T-helper 17 cell (primary cell): ENCODE data around the gene MMP23B. TPM values are rescaled to one million over a fixed set of nuclear protein-coding genes. Genes with fewer than 3 reads are reported as not detected.
"Not testable (repeated sequence)": the region's sequence is repeated elsewhere in the genome, so short reads cannot be mapped to it uniquely, and the experiment has no call there.

Experiments
- ATAC-seq: fragments of 150-1000 bp; cut with Tn5 transposase; 2 replicates; pipeline ENCODE4 v1.10.0; 2021; ENCODE audit warnings: mild to moderate bottlenecking, moderate library complexity
- DNase-seq, 3 donors: peaks; one replicate each; pipeline versions ENCODE4 v3.0.0 to v3.0.0-alpha.2; 2020 to 2021
- H3K9me3 ChIP-seq: one replicate; pipeline ENCODE4 v1.7.0; 2013; ENCODE audit warnings: low read length, mild to moderate bottlenecking; ENCODE audit not compliant: control insufficient read depth, poor library complexity, severe bottlenecking
- H3K27ac Mint-ChIP-seq: one replicate; pipeline ENCODE4 v1.8.0; 2022; ENCODE audit warnings: mild to moderate bottlenecking, moderate library complexity, mixed read lengths
- H3K27me3 Mint-ChIP-seq: one replicate; pipeline ENCODE4 v1.8.0; 2022; ENCODE audit warnings: mixed read lengths
- H3K36me3 Mint-ChIP-seq: one replicate; pipeline ENCODE4 v1.8.0; 2022; ENCODE audit warnings: low read depth, mixed read lengths
- H3K4me1 Mint-ChIP-seq: one replicate; pipeline ENCODE4 v1.8.0; 2022; ENCODE audit warnings: mild to moderate bottlenecking, mixed read lengths
- H3K4me3 Mint-ChIP-seq: one replicate; pipeline ENCODE4 v1.8.0; 2022; ENCODE audit warnings: mild to moderate bottlenecking, moderate library complexity, mixed read lengths
- total RNA-seq, 4 donors: library from RNA in 2 of 4; stranded (reverse) in 2 of 4; gene quantifications; one replicate each; pipeline ENCODE4 v1.2.3 and lab custom pipeline; 2022 to 2026

The MMP23B gene
- total RNA-seq, 2 donors from 2014 or later = 3.9 to 4.2 TPM

DNA sequence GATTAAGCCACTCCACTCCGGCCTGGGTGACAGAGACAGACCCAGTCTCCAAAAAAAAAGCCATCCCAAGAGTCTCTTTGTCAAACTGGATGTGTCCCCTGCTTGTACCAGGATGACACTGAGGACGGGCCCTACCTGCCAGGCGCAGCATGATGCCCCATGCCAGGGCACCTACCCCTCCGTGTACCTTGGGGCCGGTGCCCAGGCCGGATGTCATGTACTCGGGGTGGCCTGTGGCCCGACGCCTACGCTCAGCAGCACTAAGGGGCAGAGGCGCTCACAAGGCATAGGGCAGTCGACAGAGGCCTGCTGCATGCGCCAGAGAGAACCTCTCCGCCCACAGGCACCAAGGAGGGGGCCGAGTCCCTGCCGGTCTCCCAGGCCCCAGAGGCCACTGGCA is 7.4 kb downstream of the MMP23B start:
- not testable (repeated sequence) for H3K4me1 Mint-ChIP-seq, H3K9me3 ChIP-seq, H3K27ac Mint-ChIP-seq, H3K27me3 Mint-ChIP-seq, DNase-seq, H3K36me3 Mint-ChIP-seq, ATAC-seq, H3K4me3 Mint-ChIP-seq

DNA sequence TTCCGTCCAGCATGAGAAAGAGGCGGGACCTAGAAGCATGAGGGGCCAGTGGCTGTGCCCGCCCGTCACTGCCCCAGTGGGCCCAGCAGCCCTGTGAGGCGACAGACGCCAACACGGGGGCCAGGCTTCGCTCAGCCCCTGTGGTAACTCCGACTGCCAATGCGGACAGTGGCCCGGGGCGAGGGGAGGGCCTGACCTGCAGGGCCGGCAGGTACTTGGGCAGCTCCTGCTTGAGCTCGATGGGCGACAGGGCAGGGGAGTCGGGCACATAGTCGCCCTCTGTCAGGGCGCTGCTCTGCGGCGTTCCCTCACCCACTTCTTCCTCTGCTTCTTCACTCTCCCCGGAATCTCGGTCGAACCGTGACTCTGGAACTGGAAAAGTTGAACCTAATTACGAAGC is 8.1 kb downstream of the MMP23B start:
- H3K4me3 Mint-ChIP-seq, H3K27me3 Mint-ChIP-seq, H3K36me3 Mint-ChIP-seq, DNase-seq, H3K27ac Mint-ChIP-seq, H3K4me1 Mint-ChIP-seq, H3K9me3 ChIP-seq, ATAC-seq: not testable (repeated sequence)

DNA sequence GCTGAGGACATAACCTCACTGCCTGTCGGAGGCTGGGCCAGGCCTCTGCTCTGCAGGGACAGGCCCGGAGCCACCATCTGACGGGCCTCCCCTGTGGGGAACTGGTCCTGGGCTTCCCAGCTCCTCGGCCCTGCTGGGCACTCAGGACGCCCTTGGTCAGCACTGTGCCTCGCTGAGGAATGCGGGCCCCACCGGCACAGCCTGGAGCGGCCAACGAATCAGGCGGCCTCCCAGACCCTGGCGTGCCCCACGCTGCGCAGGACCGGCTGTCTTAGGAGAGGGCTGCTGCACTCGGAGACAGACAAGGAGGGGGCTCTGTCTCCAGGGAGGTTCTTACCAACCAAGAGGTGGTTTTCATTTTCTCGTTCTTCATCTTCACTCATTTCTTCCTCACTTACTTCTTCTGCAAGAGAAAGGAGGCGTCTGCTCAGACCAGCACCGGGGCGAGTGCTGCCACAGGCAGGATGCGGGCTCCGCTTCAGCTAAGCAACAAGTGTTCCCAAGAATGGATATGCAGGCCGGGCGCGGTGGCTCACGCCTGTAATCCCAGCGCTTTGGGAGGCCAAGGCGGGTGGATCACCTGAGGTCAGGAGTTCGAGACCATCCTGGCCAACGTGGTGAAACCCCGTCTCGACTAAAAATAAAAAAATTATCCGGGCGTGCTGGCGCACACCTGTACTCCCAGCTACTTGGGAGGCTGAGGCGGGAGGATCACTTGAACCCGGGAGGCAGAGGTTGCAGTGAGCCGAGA is 8.9 kb downstream of the MMP23B start:
- H3K4me1 Mint-ChIP-seq, H3K36me3 Mint-ChIP-seq, H3K4me3 Mint-ChIP-seq, H3K27ac Mint-ChIP-seq, H3K27me3 Mint-ChIP-seq, ATAC-seq, DNase-seq, H3K9me3 ChIP-seq: not testable (repeated sequence)

DNA sequence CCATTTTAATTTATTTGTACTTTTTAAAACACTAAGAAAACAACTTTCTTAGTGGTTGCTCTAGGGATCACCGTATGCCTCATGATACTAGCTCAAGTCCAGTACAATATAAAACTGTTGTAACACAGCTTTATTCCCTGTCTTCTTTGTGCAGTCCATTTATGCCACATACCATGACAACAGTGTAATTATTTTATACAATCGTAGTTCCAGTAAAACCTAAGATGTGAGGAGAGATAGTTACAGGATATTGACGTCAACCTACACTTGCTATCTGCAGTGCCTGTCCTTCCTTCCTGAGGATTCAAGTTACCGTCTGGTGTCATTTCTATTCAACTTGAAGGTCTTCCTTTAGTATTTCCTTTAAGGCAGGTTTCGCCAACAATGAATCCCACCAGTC is 14.4 kb downstream of the MMP23B start:
- H3K9me3 ChIP-seq, H3K36me3 Mint-ChIP-seq, DNase-seq, H3K27me3 Mint-ChIP-seq, H3K4me1 Mint-ChIP-seq, H3K27ac Mint-ChIP-seq, ATAC-seq, H3K4me3 Mint-ChIP-seq: not testable (repeated sequence)

DNA sequence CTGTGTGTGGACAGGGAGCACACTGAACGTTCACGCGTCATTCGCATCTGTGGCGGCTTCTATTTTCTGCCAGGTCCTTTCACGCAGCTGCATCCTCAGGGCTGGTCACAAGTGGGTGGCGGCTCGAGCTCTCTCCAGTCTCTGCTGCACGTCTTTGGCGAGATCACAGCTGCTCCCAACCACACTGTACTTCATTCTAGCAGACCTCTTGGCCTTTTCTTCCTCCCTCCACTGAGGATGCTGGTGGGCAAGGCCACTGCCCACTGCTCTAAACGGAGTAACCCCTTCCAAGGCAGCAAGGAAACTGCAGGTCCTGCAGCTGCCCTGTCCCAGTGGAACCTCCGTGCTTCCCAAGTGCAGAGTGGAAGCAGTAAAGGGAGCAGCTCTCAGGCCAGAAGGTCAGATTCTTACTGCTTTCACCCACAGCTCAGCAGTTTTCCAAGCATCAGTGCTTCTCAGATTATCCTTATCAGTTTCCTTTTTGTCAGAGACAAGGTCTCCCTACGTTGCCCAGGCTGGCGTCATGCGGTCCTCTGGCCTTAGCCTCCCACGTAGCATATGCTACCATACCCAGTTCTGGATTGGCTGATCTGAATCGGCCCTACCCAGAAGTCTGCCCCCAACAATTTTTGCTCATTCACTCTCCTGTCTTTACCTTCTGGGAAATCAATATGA is 15.7 kb downstream of the MMP23B start:
- not testable (repeated sequence) for H3K27me3 Mint-ChIP-seq, H3K4me3 Mint-ChIP-seq, H3K27ac Mint-ChIP-seq, DNase-seq, ATAC-seq, H3K4me1 Mint-ChIP-seq, H3K9me3 ChIP-seq, H3K36me3 Mint-ChIP-seq

DNA sequence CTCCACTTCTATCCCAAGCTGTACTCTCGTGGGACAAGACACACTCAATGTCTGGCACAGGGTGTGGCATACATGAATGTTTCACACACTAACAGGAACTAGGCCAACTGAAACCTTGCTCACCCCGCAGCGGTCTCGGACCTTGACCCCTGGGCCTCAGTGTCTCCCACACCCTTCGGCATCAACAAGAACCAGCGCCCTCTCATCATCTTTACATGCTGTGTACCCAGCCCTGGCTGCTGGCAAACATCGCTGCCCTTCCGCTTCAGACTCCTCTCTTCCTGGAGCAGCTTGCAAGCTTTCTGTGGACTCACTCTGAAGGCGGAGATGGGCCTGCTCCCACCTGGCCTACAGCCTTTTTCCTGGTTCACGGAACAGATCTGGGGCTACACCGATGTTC is 16.3 kb downstream of the MMP23B start:
- H3K9me3 ChIP-seq, H3K27ac Mint-ChIP-seq, H3K4me1 Mint-ChIP-seq, ATAC-seq, H3K27me3 Mint-ChIP-seq, DNase-seq, H3K36me3 Mint-ChIP-seq, H3K4me3 Mint-ChIP-seq: not testable (repeated sequence)

DNA sequence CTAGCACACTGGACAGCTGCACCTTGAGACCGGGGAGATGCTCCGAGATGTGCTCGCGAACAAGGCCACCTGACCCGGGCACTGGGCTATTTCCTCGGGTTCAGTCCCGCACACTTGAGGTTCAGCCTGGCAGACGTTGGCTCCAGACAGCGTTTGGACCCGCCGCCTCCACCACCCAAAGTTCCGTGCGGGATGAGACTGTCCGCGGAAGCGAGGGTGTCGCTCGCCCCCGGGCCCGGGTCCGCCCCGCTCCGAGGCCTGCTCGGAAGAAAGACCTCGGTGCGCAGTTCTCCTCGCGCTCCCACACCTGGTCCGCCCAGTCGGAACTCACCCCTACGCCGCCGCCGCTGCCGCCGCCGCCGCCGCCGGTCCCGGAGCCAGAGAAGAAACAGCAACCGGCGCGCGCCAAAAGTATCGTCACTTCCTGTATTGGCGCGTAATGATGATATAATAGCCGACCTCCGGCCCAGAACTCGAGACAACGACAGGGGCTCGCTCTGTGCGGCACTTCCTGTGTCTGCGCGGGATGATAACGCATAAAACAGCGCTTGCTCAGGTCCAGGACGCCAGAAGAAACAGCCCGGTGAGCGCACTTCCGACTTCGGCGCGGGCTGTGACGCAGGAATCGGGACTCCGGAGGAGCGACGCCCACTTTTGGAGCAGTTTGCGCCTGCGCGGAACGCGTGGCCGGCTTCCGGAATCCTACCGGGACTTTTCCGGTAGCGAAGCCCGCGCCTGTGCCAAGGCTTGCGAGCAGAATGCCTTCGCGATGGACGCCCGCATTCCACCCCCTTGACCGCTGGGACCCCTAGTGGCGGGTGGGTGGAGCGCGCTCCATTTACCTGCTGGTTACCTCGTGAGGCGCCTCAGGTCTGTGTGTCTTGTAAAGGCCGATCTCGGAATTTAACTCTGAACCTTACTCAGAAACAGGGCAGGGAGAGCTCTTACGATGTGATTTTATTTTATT is 26.9 kb downstream of the MMP23B start, which contains the start of gene CDK11B:
TSS of gene CDK11B (minus strand) at position 422 of the 967 bp plus-strand sequence. CDS start 1,519 bp downstream, outside the sequence.
- not testable (repeated sequence) for H3K36me3 Mint-ChIP-seq, H3K4me1 Mint-ChIP-seq
- peak within 1 kb of the TSS; percentile 97 for H3K27ac Mint-ChIP-seq

DNA sequence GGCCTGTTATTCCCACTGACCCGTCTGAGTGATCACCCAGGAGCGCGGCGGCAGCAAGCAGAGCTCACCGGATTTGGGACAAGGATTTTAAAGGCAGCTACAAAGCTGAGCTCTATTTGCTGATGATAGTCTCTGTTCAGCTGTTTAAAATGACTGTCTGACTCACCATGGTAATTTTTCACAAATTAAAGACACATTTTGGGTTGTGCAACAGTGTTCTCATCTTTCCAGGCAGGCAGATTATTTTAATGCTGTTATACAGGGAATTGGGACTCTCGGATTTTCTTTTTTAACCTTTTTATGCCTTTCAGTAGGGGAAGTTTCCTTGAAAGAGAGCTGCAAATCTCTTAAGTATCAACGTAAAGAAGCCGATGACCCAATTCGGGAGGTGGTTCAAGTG is 30.4 kb downstream of the MMP23B start:
- DNase-seq, H3K4me1 Mint-ChIP-seq, H3K9me3 ChIP-seq, ATAC-seq, H3K27me3 Mint-ChIP-seq, H3K36me3 Mint-ChIP-seq: not testable (repeated sequence)
- Mint-ChIP-seq H3K4me3 (peak overlapping the region; percentile 73), H3K27ac (peak overlapping the region; percentile 88)

More for the DNA sequence above, 26.9 kb downstream of the MMP23B start, which contains the start of gene CDK11B:
- not testable (repeated sequence) for H3K27me3 Mint-ChIP-seq, H3K9me3 ChIP-seq
- ATAC-seq = peak; percentile 93
- H3K4me3 Mint-ChIP-seq = peak within 1 kb of the TSS; percentile 95
- peak; percentile 88 to 95 (median 93) for DNase-seq

DNA sequence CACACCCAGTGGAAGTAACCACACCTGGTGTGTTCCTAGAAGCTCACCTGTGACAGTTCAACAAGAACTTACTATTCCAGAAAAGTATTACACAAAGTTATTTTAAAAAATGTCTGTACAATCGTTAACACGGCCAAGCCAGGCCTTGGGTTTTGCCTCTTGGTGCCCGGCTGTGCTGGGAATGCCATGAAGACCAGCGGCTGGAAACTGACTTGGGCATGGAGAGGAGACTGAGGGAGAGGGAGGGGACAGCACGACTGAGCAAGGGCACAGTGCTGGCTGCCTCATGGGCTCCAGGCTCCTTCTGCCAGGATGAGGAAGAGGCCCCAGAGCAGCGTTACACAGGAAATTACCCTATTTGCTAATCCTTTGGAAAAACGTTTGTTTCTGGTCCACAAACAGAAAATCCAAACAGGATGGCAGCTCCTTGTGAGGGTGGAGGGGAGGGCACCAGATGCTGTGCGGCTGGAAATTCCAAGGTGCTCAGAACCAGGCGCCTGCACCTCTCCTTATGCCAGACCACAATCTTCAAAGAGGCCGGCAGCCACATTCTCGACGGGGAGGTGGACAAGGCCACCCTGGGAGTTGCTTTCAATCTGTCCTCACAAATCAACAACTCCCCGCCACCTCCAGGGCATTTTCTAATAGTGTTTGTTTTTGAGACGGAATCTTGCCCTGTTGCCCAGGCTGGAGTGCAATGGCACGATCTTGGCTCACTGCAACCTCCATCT is 31.0 kb downstream of the MMP23B start:
- ATAC-seq, H3K4me1 Mint-ChIP-seq, H3K36me3 Mint-ChIP-seq, DNase-seq, H3K27me3 Mint-ChIP-seq, H3K9me3 ChIP-seq: not testable (repeated sequence)
- Mint-ChIP-seq H3K4me3 (peak overlapping the region; percentile 73), H3K27ac (peak overlapping the region; percentile 88)

DNA sequence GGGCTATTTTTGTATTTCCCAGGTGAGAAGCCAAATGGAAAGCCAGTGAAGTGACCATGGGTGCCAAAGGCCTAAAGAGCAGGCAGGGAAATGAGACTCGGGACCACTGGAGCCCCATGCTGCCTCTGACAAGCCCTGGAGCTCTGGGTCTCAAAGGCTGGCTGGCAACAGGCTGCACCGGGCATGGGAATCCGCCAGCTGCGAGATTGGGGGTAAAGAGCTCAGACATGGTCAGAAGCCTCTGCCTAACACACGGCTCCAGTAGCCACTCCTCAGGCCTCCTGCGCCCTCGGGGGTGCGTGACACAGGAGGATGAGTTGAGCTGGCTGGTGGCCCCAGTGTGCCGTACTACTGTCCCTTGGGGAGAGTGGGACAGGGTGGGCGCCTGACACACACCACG is 32.3 kb downstream of the MMP23B start:
- not testable (repeated sequence) for H3K9me3 ChIP-seq, H3K36me3 Mint-ChIP-seq, H3K27ac Mint-ChIP-seq, DNase-seq, H3K4me3 Mint-ChIP-seq, H3K4me1 Mint-ChIP-seq, ATAC-seq, H3K27me3 Mint-ChIP-seq

DNA sequence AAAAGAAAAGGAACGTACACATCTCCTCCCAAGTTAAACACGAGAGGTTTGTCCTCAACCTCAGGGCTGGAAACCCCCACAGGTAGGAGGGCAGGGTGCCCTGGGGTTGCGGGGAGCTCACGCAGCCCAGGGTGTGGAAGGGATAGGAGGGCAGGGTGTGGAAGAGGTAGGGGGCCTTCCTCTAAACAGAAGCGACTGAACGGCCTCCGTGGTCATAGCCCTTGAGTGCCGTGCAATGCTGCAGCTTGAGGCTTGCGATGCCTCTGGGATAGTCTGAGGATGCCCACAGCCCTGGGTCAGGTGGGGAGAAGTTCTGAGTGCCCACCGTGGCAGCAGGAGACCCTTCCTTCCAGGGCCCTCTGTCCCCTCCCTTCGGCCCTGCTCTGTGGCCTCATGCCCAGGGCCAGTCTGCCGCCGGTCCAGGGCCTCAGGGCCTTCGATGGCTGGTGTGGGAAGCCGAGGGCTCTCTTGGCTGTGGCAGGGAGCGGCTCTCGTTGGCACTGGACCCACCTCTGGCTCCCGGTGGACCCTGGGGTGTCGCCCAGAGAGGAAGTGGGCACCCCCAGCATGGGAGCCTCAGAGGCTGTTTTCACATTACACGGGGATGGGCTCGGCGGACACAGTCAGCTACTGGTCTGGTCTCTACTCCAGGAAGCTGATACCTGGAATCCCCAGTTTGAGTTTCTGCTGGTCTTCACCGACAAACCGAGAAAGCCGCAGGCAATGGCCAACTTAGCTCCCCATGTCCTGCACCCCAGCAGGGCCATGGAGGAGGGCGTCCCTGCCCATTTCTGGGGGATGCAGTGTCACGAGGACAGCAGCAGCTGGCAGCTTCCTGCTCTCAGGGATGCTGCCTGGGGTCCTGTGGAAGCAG is 33.2 kb downstream of the MMP23B start:
- H3K27me3 Mint-ChIP-seq = no peaks in the 10 kb centered on the region
- no peaks in the 10 kb centered on the region for H3K36me3 Mint-ChIP-seq
- H3K9me3 ChIP-seq = no peaks in the 10 kb centered on the region
- ATAC-seq (no peak), DNase-seq (no peak)
- no peak overlapping the region for H3K4me3 Mint-ChIP-seq
- no peak overlapping the region for H3K27ac Mint-ChIP-seq
- peaks cover 6% of the 10 kb centered on the region for H3K4me1 Mint-ChIP-seq

DNA sequence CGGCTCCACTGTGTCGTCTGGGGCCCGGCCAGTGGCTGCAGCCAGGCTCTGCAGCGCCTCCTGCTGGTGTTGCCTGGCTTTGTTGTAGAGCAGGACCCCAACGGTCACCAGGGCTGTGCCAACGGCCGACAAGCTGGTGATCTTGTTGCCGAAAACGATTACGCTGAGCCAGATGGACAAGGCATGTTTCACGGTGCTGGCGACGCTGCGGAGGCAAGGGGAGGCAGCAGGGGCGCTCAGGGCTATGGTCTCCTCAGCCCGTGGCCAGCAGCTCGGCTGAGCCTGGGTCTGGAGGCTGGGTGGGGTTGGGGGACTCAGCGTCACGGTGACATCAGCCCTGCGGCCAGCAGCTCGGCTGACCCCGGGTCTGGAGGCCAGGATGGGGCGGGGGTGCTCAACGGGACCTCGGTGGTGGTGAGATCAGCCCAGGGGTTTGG is 33.9 kb downstream of the MMP23B start:
- ATAC-seq = no peak
- Mint-ChIP-seq H3K4me1 (peaks cover 6% of the 10 kb centered on the region), H3K4me3 (no peak overlapping the region), H3K36me3 (no peaks in the 10 kb centered on the region), H3K27ac (no peak overlapping the region), H3K27me3 (no peaks in the 10 kb centered on the region)
- DNase-seq = no peak
- H3K9me3 ChIP-seq = no peaks in the 10 kb centered on the region
